Breast epithelium (tissue), 3 donors: ENCODE data around the gene DCLRE1C.

Experiments
- POLR2A ChIP-seq: fragments of 450-650 bp; IDR thresholded peaks from one replicate; pipeline ENCODE4 v1.6.1; 2016; ENCODE audit warnings: antibody characterized with exemption, mild to moderate bottlenecking, moderate library complexity
- TF ChIP-seq, protein P1 (sequence below), 3 donors: fragments of 450-650 bp; IDR thresholded peaks; one replicate each; pipeline ENCODE4 v1.5.1; 2016 to 2017; ENCODE audit warnings: antibody characterized with exemption in 3 of 3, mild to moderate bottlenecking in 3 of 3, moderate library complexity in 3 of 3

GRCh38 chr10:14879124-14879927 lies 74.6 kb downstream of the DCLRE1C start:
- TF ChIP-seq, protein P1, sequence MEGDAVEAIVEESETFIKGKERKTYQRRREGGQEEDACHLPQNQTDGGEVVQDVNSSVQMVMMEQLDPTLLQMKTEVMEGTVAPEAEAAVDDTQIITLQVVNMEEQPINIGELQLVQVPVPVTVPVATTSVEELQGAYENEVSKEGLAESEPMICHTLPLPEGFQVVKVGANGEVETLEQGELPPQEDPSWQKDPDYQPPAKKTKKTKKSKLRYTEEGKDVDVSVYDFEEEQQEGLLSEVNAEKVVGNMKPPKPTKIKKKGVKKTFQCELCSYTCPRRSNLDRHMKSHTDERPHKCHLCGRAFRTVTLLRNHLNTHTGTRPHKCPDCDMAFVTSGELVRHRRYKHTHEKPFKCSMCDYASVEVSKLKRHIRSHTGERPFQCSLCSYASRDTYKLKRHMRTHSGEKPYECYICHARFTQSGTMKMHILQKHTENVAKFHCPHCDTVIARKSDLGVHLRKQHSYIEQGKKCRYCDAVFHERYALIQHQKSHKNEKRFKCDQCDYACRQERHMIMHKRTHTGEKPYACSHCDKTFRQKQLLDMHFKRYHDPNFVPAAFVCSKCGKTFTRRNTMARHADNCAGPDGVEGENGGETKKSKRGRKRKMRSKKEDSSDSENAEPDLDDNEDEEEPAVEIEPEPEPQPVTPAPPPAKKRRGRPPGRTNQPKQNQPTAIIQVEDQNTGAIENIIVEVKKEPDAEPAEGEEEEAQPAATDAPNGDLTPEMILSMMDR (IDR thresholded peaks at IDR 0.05) = no peak
- no peak for TF ChIP-seq POLR2A
